Immature natural killer cell (primary cell): ENCODE results near the gene ATP4B. TPM values are rescaled to one million over a fixed set of nuclear protein-coding genes. Genes with fewer than 3 reads are reported as not detected.
A peak's percentile ranks its signal among the peaks of the same experiment; 100 is the strongest.

Experiments used
- DNase-seq, 3 donors: peaks; one replicate each; pipeline ENCODE4 v3.0.0; 2022; ENCODE audit warnings: mixed read lengths in 1 of 3
- H3K27ac Mint-ChIP-seq, 6 donors: one replicate each; pipeline ENCODE4 v1.8.0; 2020; ENCODE audit warnings: mixed read lengths in 6 of 6, mild to moderate bottlenecking in 5 of 6, inconsistent platforms in 4 of 6, moderate library complexity in 3 of 6
- H3K27me3 Mint-ChIP-seq, 3 donors: one replicate each; pipeline ENCODE4 v1.8.0; 2020 to 2021; ENCODE audit warnings: low read depth in 3 of 3, mild to moderate bottlenecking in 3 of 3, mixed read lengths in 3 of 3, moderate library complexity in 3 of 3, inconsistent platforms in 1 of 3
- H3K36me3 Mint-ChIP-seq, 3 donors: one replicate each; pipeline ENCODE4 v1.8.0; 2020; ENCODE audit warnings: mixed read lengths in 3 of 3, inconsistent platforms in 2 of 3, mild to moderate bottlenecking in 2 of 3
- H3K4me1 Mint-ChIP-seq, 2 donors: one replicate each; pipeline ENCODE4 v1.8.0; 2020; ENCODE audit warnings: inconsistent platforms in 2 of 2, mild to moderate bottlenecking in 2 of 2, mixed read lengths in 2 of 2, moderate library complexity in 1 of 2
- H3K4me3 Mint-ChIP-seq, 5 donors: one replicate each; pipeline ENCODE4 v1.8.0; 2020; ENCODE audit warnings: mild to moderate bottlenecking in 5 of 5, mixed read lengths in 5 of 5, inconsistent platforms in 3 of 5, moderate library complexity in 3 of 5
- H3K9me3 Mint-ChIP-seq, 6 donors: one replicate each; pipeline ENCODE4 v1.8.0; 2020; ENCODE audit warnings: mild to moderate bottlenecking in 6 of 6, mixed read lengths in 6 of 6, inconsistent platforms in 4 of 6, moderate library complexity in 3 of 6
- polyA plus RNA-seq, 3 donors: library from polyadenylated mRNA; unstranded; fragments of 300-500 nt; fragmentation: Illumina TruSeq; gene quantifications; one replicate each; pipeline ENCODE4 v1.2.3, GENCODE V29; 2021

The ATP4B gene
- polyA plus RNA-seq, 3 donors from 2014 or later, result not detected

GRCh38 chr13:113609616-113610015 lies 48.4 kb downstream of the ATP4B start:
- Mint-ChIP-seq H3K27ac (peak overlapping the region in 5 of 6 donors; percentile 58 to 98 (median 97)), H3K36me3 (peaks cover 0 to 4% (median 0%) of the 10 kb centered on the region in 3 donors), H3K4me1 (peaks cover 39 to 40% of the 10 kb centered on the region in 2 donors), H3K9me3 (peaks cover 0 to 2% (median 0%) of the 10 kb centered on the region in 6 donors), H3K27me3 (peaks cover 0 to 14% (median 7%) of the 10 kb centered on the region in 3 donors), H3K4me3 (no peak overlapping the region)
- no peak for DNase-seq

GRCh38 chr13:113608967-113609533 lies 48.9 kb downstream of the ATP4B start:
- no peak for DNase-seq
- Mint-ChIP-seq H3K4me3 (no peak overlapping the region), H3K36me3 (peaks cover 0 to 4% (median 0%) of the 10 kb centered on the region in 3 donors), H3K9me3 (peaks cover 0 to 2% (median 0%) of the 10 kb centered on the region in 6 donors), H3K27ac (peak overlapping the region; percentile 83 to 98 (median 97)), H3K4me1 (peaks cover 40% of the 10 kb centered on the region in 2 donors), H3K27me3 (peaks cover 0 to 16% (median 7%) of the 10 kb centered on the region in 3 donors)

- Mint-ChIP-seq H3K4me3 (peak overlapping the region; percentile 56 to 79 (median 61)), H3K27me3 (peaks cover 0 to 16% (median 7%) of the 10 kb centered on the region in 3 donors), H3K36me3 (peaks cover 0 to 4% (median 0%) of the 10 kb centered on the region in 3 donors), H3K4me1 (peaks cover 40 to 41% of the 10 kb centered on the region in 2 donors), H3K9me3 (peaks cover 0 to 2% (median 0%) of the 10 kb centered on the region in 6 donors), H3K27ac (peak overlapping the region; percentile 95 to 98 (median 97))
- no peak for DNase-seq
These were observed 49.9 kb downstream of the ATP4B start for GRCh38 chr13:113607889-113608635.

- peaks cover 43 to 45% of the 10 kb centered on the region in 2 donors for H3K4me1 Mint-ChIP-seq
- peak; percentile 80 to 87 (median 82) for DNase-seq
- H3K27me3 Mint-ChIP-seq, result peaks cover 0 to 16% (median 7%) of the 10 kb centered on the region in 3 donors
- H3K36me3 Mint-ChIP-seq, result peaks cover 0 to 4% (median 0%) of the 10 kb centered on the region in 3 donors
- H3K9me3 Mint-ChIP-seq, result peaks cover 0 to 2% (median 0%) of the 10 kb centered on the region in 6 donors
- H3K4me3 Mint-ChIP-seq, result peak overlapping the region; percentile 56 to 79 (median 61)
- peak overlapping the region; percentile 95 to 98 (median 97) for H3K27ac Mint-ChIP-seq
These were observed 50.7 kb downstream of the ATP4B start for GRCh38 chr13:113607056-113607888.

- Mint-ChIP-seq H3K4me1 (peaks cover 43 to 45% of the 10 kb centered on the region in 2 donors), H3K27ac (peak overlapping the region; percentile 86 to 98 (median 97)), H3K9me3 (peaks cover 0 to 2% (median 0%) of the 10 kb centered on the region in 6 donors), H3K4me3 (peak overlapping the region in 2 of 5 donors; percentile 21), H3K27me3 (peaks cover 0 to 16% (median 7%) of the 10 kb centered on the region in 3 donors), H3K36me3 (no peaks in the 10 kb centered on the region)
- DNase-seq, result no peak
These were observed 52.0 kb downstream of the ATP4B start for GRCh38 chr13:113605866-113606438.

- H3K4me1 Mint-ChIP-seq, result peaks cover 43 to 45% of the 10 kb centered on the region in 2 donors
- no peaks in the 10 kb centered on the region for H3K36me3 Mint-ChIP-seq
- H3K27ac Mint-ChIP-seq, result peak overlapping the region; percentile 29 to 98 (median 86)
- H3K9me3 Mint-ChIP-seq, result peaks cover 0 to 2% (median 0%) of the 10 kb centered on the region in 6 donors
- H3K4me3 Mint-ChIP-seq, result peak overlapping the region in 2 of 5 donors; percentile 21
- peaks cover 0 to 15% (median 6%) of the 10 kb centered on the region in 3 donors for H3K27me3 Mint-ChIP-seq
- no peak for DNase-seq
These were observed 52.5 kb downstream of the ATP4B start for GRCh38 chr13:113605461-113605860.

- Mint-ChIP-seq H3K27me3 (peaks cover 0 to 13% (median 5%) of the 10 kb centered on the region in 3 donors), H3K4me3 (no peak overlapping the region), H3K27ac (peak overlapping the region in 2 of 6 donors; percentile 97 to 98), H3K4me1 (peaks cover 40 to 45% of the 10 kb centered on the region in 2 donors), H3K36me3 (peaks cover 0 to 9% (median 5%) of the 10 kb centered on the region in 3 donors), H3K9me3 (no peaks in the 10 kb centered on the region)
- no peak for DNase-seq
These were observed 53.8 kb downstream of the ATP4B start for GRCh38 chr13:113604186-113604585.

GRCh38 chr13:113603116-113603710 lies 54.8 kb downstream of the ATP4B start:
- Mint-ChIP-seq H3K27ac (peak overlapping the region in 3 of 6 donors; percentile 24 to 68 (median 50)), H3K27me3 (peaks cover 0 to 13% (median 5%) of the 10 kb centered on the region in 3 donors), H3K36me3 (peaks cover 5 to 9% (median 9%) of the 10 kb centered on the region in 3 donors), H3K4me3 (no peak overlapping the region), H3K9me3 (no peaks in the 10 kb centered on the region), H3K4me1 (peaks cover 40 to 48% of the 10 kb centered on the region in 2 donors)
- DNase-seq, result no peak

GRCh38 chr13:113602291-113602988 lies 55.6 kb downstream of the ATP4B start:
- DNase-seq, result no peak
- Mint-ChIP-seq H3K9me3 (no peaks in the 10 kb centered on the region), H3K4me1 (peaks cover 33 to 40% of the 10 kb centered on the region in 2 donors), H3K27ac (peak overlapping the region in 2 of 6 donors; percentile 50 to 68), H3K27me3 (peaks cover 0 to 7% (median 3%) of the 10 kb centered on the region in 3 donors), H3K4me3 (no peak overlapping the region), H3K36me3 (peaks cover 5 to 9% (median 9%) of the 10 kb centered on the region in 3 donors)

GRCh38 chr13:113601166-113602070 lies 56.6 kb downstream of the ATP4B start:
- H3K4me3 Mint-ChIP-seq, result no peak overlapping the region
- no peak overlapping the region for H3K27ac Mint-ChIP-seq
- H3K27me3 Mint-ChIP-seq, result peaks cover 0 to 1% (median 0%) of the 10 kb centered on the region in 3 donors
- DNase-seq, result no peak
- H3K4me1 Mint-ChIP-seq, result peaks cover 23 to 30% of the 10 kb centered on the region in 2 donors
- H3K9me3 Mint-ChIP-seq, result no peaks in the 10 kb centered on the region
- peaks cover 5 to 9% (median 9%) of the 10 kb centered on the region in 3 donors for H3K36me3 Mint-ChIP-seq

GRCh38 chr13:113599391-113599790 lies 58.6 kb downstream of the ATP4B start:
- DNase-seq, result no peak
- Mint-ChIP-seq H3K27me3 (peaks cover 0 to 1% (median 0%) of the 10 kb centered on the region in 3 donors), H3K36me3 (peaks cover 5 to 13% (median 9%) of the 10 kb centered on the region in 3 donors), H3K4me3 (no peak overlapping the region), H3K27ac (no peak overlapping the region), H3K9me3 (no peaks in the 10 kb centered on the region), H3K4me1 (peaks cover 8 to 13% of the 10 kb centered on the region in 2 donors)
